ENCODE results near the gene UBE2H. TPM values are rescaled to one million over a fixed set of nuclear protein-coding genes. Genes with fewer than 3 reads are reported as not detected.
"Not testable (repeated sequence)": the region's sequence is repeated elsewhere in the genome, so short reads cannot be mapped to it uniquely, and the experiment has no call there.

Gene UBE2H
- total RNA-seq, 3 donors from 2014 or later = 9.1 to 11.8 (median 11.5) TPM

GRCh38 chr7:129828989-129829736, 123.6 kb downstream of the UBE2H start:
- Mint-ChIP-seq H3K4me1 (ENCODE audit: low read depth) (peaks cover 16% of the 10 kb centered on the region), H3K9me3 (no peaks in the 10 kb centered on the region), H3K4me3 (no peak overlapping the region), H3K36me3 (ENCODE audit: insufficient read depth) (peaks cover 5% of the 10 kb centered on the region), H3K27me3 (ENCODE audit: low read depth) (no peaks in the 10 kb centered on the region)
- DNase-seq (no peak), ATAC-seq (peak; percentile 44 to 46)

GRCh38 chr7:129828078-129828762, 124.5 kb downstream of the UBE2H start:
- peaks cover 16% of the 10 kb centered on the region for H3K4me1 Mint-ChIP-seq (ENCODE audit: low read depth)
- peaks cover 5% of the 10 kb centered on the region for H3K36me3 Mint-ChIP-seq (ENCODE audit: insufficient read depth)
- no peaks in the 10 kb centered on the region for H3K9me3 Mint-ChIP-seq
- DNase-seq (no peak), ATAC-seq (no peak)
- no peak overlapping the region for H3K4me3 Mint-ChIP-seq
- H3K27me3 Mint-ChIP-seq (ENCODE audit: low read depth) = no peaks in the 10 kb centered on the region

- no peak for DNase-seq
- Mint-ChIP-seq H3K4me3 (no peak overlapping the region), H3K4me1 (ENCODE audit: low read depth) (peaks cover 16% of the 10 kb centered on the region), H3K9me3 (no peaks in the 10 kb centered on the region), H3K27me3 (ENCODE audit: low read depth) (no peaks in the 10 kb centered on the region), H3K36me3 (ENCODE audit: insufficient read depth) (peaks cover 5% of the 10 kb centered on the region)
- no peak for ATAC-seq
Observed at GRCh38 chr7:129827467-129827990, 125.2 kb downstream of the UBE2H start.

GRCh38 chr7:129826895-129827294, 125.9 kb downstream of the UBE2H start:
- H3K27me3 Mint-ChIP-seq (ENCODE audit: low read depth); H3K36me3 Mint-ChIP-seq (ENCODE audit: insufficient read depth): not testable (repeated sequence)

GRCh38 chr7:129825209-129825970, 127.4 kb downstream of the UBE2H start:
- DNase-seq (peak; percentile 90), ATAC-seq (peak; percentile 82)
- Mint-ChIP-seq H3K27me3 (ENCODE audit: low read depth) (no peaks in the 10 kb centered on the region), H3K36me3 (ENCODE audit: insufficient read depth) (no peaks in the 10 kb centered on the region), H3K4me1 (ENCODE audit: low read depth) (peaks cover 15% of the 10 kb centered on the region), H3K4me3 (peak overlapping the region; percentile 86), H3K9me3 (no peaks in the 10 kb centered on the region)

More at GRCh38 chr7:129826895-129827294, 125.9 kb downstream of the UBE2H start:
- not testable (repeated sequence) for H3K9me3 Mint-ChIP-seq, ATAC-seq, DNase-seq
- peak overlapping the region; percentile 35 for H3K4me3 Mint-ChIP-seq
- peaks cover 16% of the 10 kb centered on the region for H3K4me1 Mint-ChIP-seq (ENCODE audit: low read depth)

GRCh38 chr7:129824291-129825208, 128.2 kb downstream of the UBE2H start:
- Mint-ChIP-seq H3K4me3 (peak overlapping the region; percentile 86), H3K27me3 (ENCODE audit: low read depth) (no peaks in the 10 kb centered on the region), H3K4me1 (ENCODE audit: low read depth) (peaks cover 6% of the 10 kb centered on the region), H3K36me3 (ENCODE audit: insufficient read depth) (no peaks in the 10 kb centered on the region), H3K9me3 (no peaks in the 10 kb centered on the region)
- DNase-seq = no peak
- peak; percentile 19 to 20 for ATAC-seq

GRCh38 chr7:129823143-129823542, 129.6 kb downstream of the UBE2H start:
- not testable (repeated sequence) for H3K27me3 Mint-ChIP-seq (ENCODE audit: low read depth); ATAC-seq; H3K36me3 Mint-ChIP-seq (ENCODE audit: insufficient read depth); H3K4me1 Mint-ChIP-seq (ENCODE audit: low read depth); H3K9me3 Mint-ChIP-seq; DNase-seq; H3K4me3 Mint-ChIP-seq

- Mint-ChIP-seq H3K9me3 (peaks cover 16% of the 10 kb centered on the region), H3K4me3 (no peak overlapping the region), H3K36me3 (ENCODE audit: insufficient read depth) (no peaks in the 10 kb centered on the region), H3K27me3 (ENCODE audit: low read depth) (no peaks in the 10 kb centered on the region), H3K4me1 (ENCODE audit: low read depth) (peaks cover 5% of the 10 kb centered on the region)
- ATAC-seq = no peak
- no peak for DNase-seq
Observed at GRCh38 chr7:129821476-129821875, 131.3 kb downstream of the UBE2H start.

GRCh38 chr7:129816742-129817141, 136.0 kb downstream of the UBE2H start:
- DNase-seq (no peak), ATAC-seq (no peak)
- Mint-ChIP-seq H3K36me3 (ENCODE audit: insufficient read depth) (no peaks in the 10 kb centered on the region), H3K9me3 (peaks cover 16% of the 10 kb centered on the region), H3K27me3 (ENCODE audit: low read depth) (no peaks in the 10 kb centered on the region), H3K4me3 (no peak overlapping the region), H3K4me1 (ENCODE audit: low read depth) (no peaks in the 10 kb centered on the region)

- H3K4me1 Mint-ChIP-seq (ENCODE audit: low read depth) = no peaks in the 10 kb centered on the region
- peaks cover 3% of the 10 kb centered on the region for H3K27me3 Mint-ChIP-seq (ENCODE audit: low read depth)
- no peak for ATAC-seq
- H3K36me3 Mint-ChIP-seq (ENCODE audit: insufficient read depth) = no peaks in the 10 kb centered on the region
- no peak overlapping the region for H3K4me3 Mint-ChIP-seq
- DNase-seq = no peak
- H3K9me3 Mint-ChIP-seq = no peaks in the 10 kb centered on the region
Observed at GRCh38 chr7:129807863-129808262, 144.9 kb downstream of the UBE2H start.

GRCh38 chr7:129804890-129805719, 147.7 kb downstream of the UBE2H start:
- no peak for ATAC-seq
- DNase-seq = no peak
- Mint-ChIP-seq H3K4me3 (no peak overlapping the region), H3K27me3 (ENCODE audit: low read depth) (peaks cover 3% of the 10 kb centered on the region), H3K9me3 (no peaks in the 10 kb centered on the region), H3K36me3 (ENCODE audit: insufficient read depth) (no peaks in the 10 kb centered on the region), H3K4me1 (ENCODE audit: low read depth) (no peaks in the 10 kb centered on the region)

- ATAC-seq (no peak), DNase-seq (no peak)
- Mint-ChIP-seq H3K4me1 (ENCODE audit: low read depth) (no peaks in the 10 kb centered on the region), H3K9me3 (no peaks in the 10 kb centered on the region), H3K36me3 (ENCODE audit: insufficient read depth) (no peaks in the 10 kb centered on the region), H3K4me3 (no peak overlapping the region), H3K27me3 (ENCODE audit: low read depth) (peaks cover 3% of the 10 kb centered on the region)
Observed at GRCh38 chr7:129804111-129804889, 148.5 kb downstream of the UBE2H start.
